A673 (cell line): ENCODE measurements around the gene ABCA5.

Experiments used
- EZH2 ChIP-seq: fragments of 200-600 bp; sonication (generic); IDR thresholded peaks from 2 replicates; pipeline ENCODE4 v1.6.1; 2017; ENCODE audit warnings: borderline replicate concordance, low read depth, mild to moderate bottlenecking, mixed read lengths, antibody characterized with exemption, low read length; ENCODE audit not compliant: poor library complexity, severe bottlenecking
- TF ChIP-seq, protein P1 (sequence below): fragments of 300-800, 200-600 bp; sonication (generic); conservative IDR thresholded peaks from 2 replicates; pipeline ENCODE4 v1.5.1; 2017; ENCODE audit warnings: low read depth, mild to moderate bottlenecking, antibody characterized with exemption, low read length, moderate library complexity, mixed read lengths

- TF ChIP-seq, protein P1, sequence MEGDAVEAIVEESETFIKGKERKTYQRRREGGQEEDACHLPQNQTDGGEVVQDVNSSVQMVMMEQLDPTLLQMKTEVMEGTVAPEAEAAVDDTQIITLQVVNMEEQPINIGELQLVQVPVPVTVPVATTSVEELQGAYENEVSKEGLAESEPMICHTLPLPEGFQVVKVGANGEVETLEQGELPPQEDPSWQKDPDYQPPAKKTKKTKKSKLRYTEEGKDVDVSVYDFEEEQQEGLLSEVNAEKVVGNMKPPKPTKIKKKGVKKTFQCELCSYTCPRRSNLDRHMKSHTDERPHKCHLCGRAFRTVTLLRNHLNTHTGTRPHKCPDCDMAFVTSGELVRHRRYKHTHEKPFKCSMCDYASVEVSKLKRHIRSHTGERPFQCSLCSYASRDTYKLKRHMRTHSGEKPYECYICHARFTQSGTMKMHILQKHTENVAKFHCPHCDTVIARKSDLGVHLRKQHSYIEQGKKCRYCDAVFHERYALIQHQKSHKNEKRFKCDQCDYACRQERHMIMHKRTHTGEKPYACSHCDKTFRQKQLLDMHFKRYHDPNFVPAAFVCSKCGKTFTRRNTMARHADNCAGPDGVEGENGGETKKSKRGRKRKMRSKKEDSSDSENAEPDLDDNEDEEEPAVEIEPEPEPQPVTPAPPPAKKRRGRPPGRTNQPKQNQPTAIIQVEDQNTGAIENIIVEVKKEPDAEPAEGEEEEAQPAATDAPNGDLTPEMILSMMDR, result no peak
- TF ChIP-seq EZH2, result no peak
Measured at GRCh38 chr17:69246202-69246601, 80.7 kb downstream of the ABCA5 start.
